H9 (cell line): ENCODE results near the gene UPK3A. TPM values are rescaled to one million over a fixed set of nuclear protein-coding genes. Genes with fewer than 3 reads are reported as not detected.

ENCODE experiments used
- DNase-seq: peaks from one replicate; pipeline ENCODE4 v3.0.0-alpha.2; 2017
- H2AFZ ChIP-seq: one replicate; pipeline ENCODE4 v1.6.1; 2013; ENCODE audit warnings: mild to moderate bottlenecking, low read length, control low read depth, moderate library complexity
- H2AK5ac ChIP-seq: 2 replicates; pipeline ENCODE4 v1.6.1; 2013; ENCODE audit warnings: low read length, control low read depth, mixed read lengths; ENCODE audit not compliant: insufficient read length
- H2BK120ac ChIP-seq: one replicate; pipeline ENCODE4 v1.6.1; 2013; ENCODE audit warnings: low read depth, mild to moderate bottlenecking, low read length, control low read depth, inconsistent platforms; ENCODE audit not compliant: poor library complexity, severe bottlenecking
- H2BK12ac ChIP-seq: 2 replicates; pipeline ENCODE4 v1.6.1; 2013; ENCODE audit warnings: low read length, control low read depth, mixed read lengths, low read depth; ENCODE audit not compliant: insufficient read length
- H2BK15ac ChIP-seq: 2 replicates; pipeline ENCODE4 v1.6.1; 2013; ENCODE audit warnings: low read depth, low read length, control low read depth
- H2BK20ac ChIP-seq: one replicate; pipeline ENCODE4 v1.6.1; 2013; ENCODE audit warnings: low read depth, mild to moderate bottlenecking, low read length, control low read depth, inconsistent platforms; ENCODE audit not compliant: poor library complexity, severe bottlenecking
- H2BK5ac ChIP-seq: 2 replicates; pipeline ENCODE4 v1.6.1; 2013; ENCODE audit warnings: low read length, control low read depth, mixed read lengths; ENCODE audit not compliant: insufficient read length
- H3K14ac ChIP-seq: 2 replicates; pipeline ENCODE4 v1.6.1; 2013; ENCODE audit warnings: low read length, control low read depth; ENCODE audit not compliant: insufficient read depth
- H3K18ac ChIP-seq: 2 replicates; pipeline ENCODE4 v1.6.1; 2013; ENCODE audit warnings: low read depth, mild to moderate bottlenecking, mixed read lengths, low read length, control low read depth; ENCODE audit not compliant: insufficient read length
- H3K23ac ChIP-seq: 2 replicates; pipeline ENCODE4 v1.6.1; 2013; ENCODE audit warnings: low read length, control low read depth, mixed read lengths, low read depth; ENCODE audit not compliant: insufficient read length
- H3K23me2 ChIP-seq: 2 replicates; pipeline ENCODE4 v1.6.1; 2013; ENCODE audit warnings: low read depth, mild to moderate bottlenecking, mixed read lengths, low read length, control low read depth; ENCODE audit not compliant: insufficient read length, poor library complexity, severe bottlenecking
- H3K27ac ChIP-seq: 2 replicates; pipeline ENCODE4 v1.5.1; 2013; ENCODE audit warnings: low read length, control low read depth, mixed read lengths, low read depth; ENCODE audit not compliant: insufficient read length
- H3K27me3 ChIP-seq: 2 replicates; pipeline ENCODE4 v1.6.1; 2013; ENCODE audit warnings: low read length, control low read depth, inconsistent platforms; ENCODE audit not compliant: insufficient read depth
- H3K4ac ChIP-seq: 2 replicates; pipeline ENCODE4 v1.6.1; 2013; ENCODE audit warnings: low read depth, mild to moderate bottlenecking, control low read depth, inconsistent platforms, low read length, moderate library complexity
- H3K4me1 ChIP-seq: 2 replicates; pipeline ENCODE4 v1.6.1; 2013; ENCODE audit warnings: low read length, control low read depth, inconsistent platforms; ENCODE audit not compliant: insufficient read depth
- H3K4me2 ChIP-seq: 2 replicates; pipeline ENCODE4 v1.6.1; 2013; ENCODE audit warnings: low read length, control low read depth, mixed read lengths; ENCODE audit not compliant: insufficient read length, insufficient read depth
- H3K56ac ChIP-seq: 2 replicates; pipeline ENCODE4 v1.6.1; 2013; ENCODE audit warnings: low read depth, mild to moderate bottlenecking, mixed read lengths, low read length, control low read depth; ENCODE audit not compliant: insufficient read length
- H3K79me1 ChIP-seq: 2 replicates; pipeline ENCODE4 v1.6.1; 2013; ENCODE audit warnings: low read depth, mild to moderate bottlenecking, moderate library complexity, low read length, control low read depth, inconsistent platforms; ENCODE audit not compliant: insufficient read depth, poor library complexity, severe bottlenecking
- H3K79me2 ChIP-seq: 2 replicates; pipeline ENCODE4 v1.6.1; 2013; ENCODE audit warnings: low read length, control low read depth, inconsistent platforms; ENCODE audit not compliant: insufficient read depth
- H3K9ac ChIP-seq: 2 replicates; pipeline ENCODE4 v1.6.1; 2013; ENCODE audit warnings: low read length, control low read depth, mixed read lengths; ENCODE audit not compliant: insufficient read length; ENCODE audit errors: extremely low read depth
- H3K9me3 ChIP-seq: one replicate; pipeline ENCODE4 v1.6.1; 2013; ENCODE audit warnings: low read depth, low read length, inconsistent platforms; ENCODE audit not compliant: control insufficient read depth
- H3T11ph ChIP-seq: one replicate; pipeline ENCODE4 v1.6.1; 2013; ENCODE audit warnings: mild to moderate bottlenecking, low read length, control low read depth, inconsistent platforms
- H4K20me1 ChIP-seq: one replicate; pipeline ENCODE4 v1.6.1; 2013; ENCODE audit not compliant: control insufficient read depth, insufficient read length, insufficient read depth
- H4K5ac ChIP-seq: 2 replicates; pipeline ENCODE4 v1.6.1; 2013; ENCODE audit warnings: low read depth, mild to moderate bottlenecking, mixed read lengths, low read length, control low read depth; ENCODE audit not compliant: insufficient read length
- H4K8ac ChIP-seq: replicated peaks from 2 replicates; pipeline ENCODE4 v1.6.1; 2013; ENCODE audit warnings: low read length, control low read depth, mixed read lengths, low read depth; ENCODE audit not compliant: insufficient read length
- H4K91ac ChIP-seq: 2 replicates; pipeline ENCODE4 v1.6.1; 2013; ENCODE audit warnings: low read depth, mild to moderate bottlenecking, moderate library complexity, mixed read lengths, low read length, control low read depth; ENCODE audit not compliant: insufficient read length
- H3K27ac Mint-ChIP-seq, 3 experiments: 2 replicates in 2 of 3; 3 replicates in 1 of 3; pipeline ENCODE4 v1.8.0; 2020 to 2021; ENCODE audit warnings: mixed read lengths in 3 of 3, mild to moderate bottlenecking in 1 of 3, moderate library complexity in 1 of 3
- H3K27me3 Mint-ChIP-seq: 2 replicates; pipeline ENCODE4 v1.8.0; 2021; ENCODE audit warnings: low read depth, mild to moderate bottlenecking, moderate library complexity, mixed read lengths
- H3K36me3 Mint-ChIP-seq, 3 experiments: 2 replicates in 2 of 3; 3 replicates in 1 of 3; pipeline ENCODE4 v1.8.0; 2020 to 2021; ENCODE audit warnings: low read depth in 3 of 3, mixed read lengths in 3 of 3; ENCODE audit not compliant: insufficient read depth in 1 of 3
- H3K4me1 Mint-ChIP-seq, 2 experiments: 2 replicates each; pipeline ENCODE4 v1.8.0; 2020; ENCODE audit warnings: mixed read lengths in 2 of 2
- H3K4me3 Mint-ChIP-seq, 2 experiments: 2 replicates in 1 of 2; 3 replicates in 1 of 2; pipeline ENCODE4 v1.8.0; 2020 to 2021; ENCODE audit warnings: mild to moderate bottlenecking in 2 of 2, mixed read lengths in 2 of 2, moderate library complexity in 1 of 2
- H3K9me3 Mint-ChIP-seq, 2 experiments: 2 replicates in 1 of 2; 3 replicates in 1 of 2; pipeline ENCODE4 v1.8.0; 2020; ENCODE audit warnings: mild to moderate bottlenecking in 2 of 2, mixed read lengths in 2 of 2, moderate library complexity in 1 of 2
- CTCF ChIP-seq: fragments of 200-600 bp; sonication (generic); conservative IDR thresholded peaks from 3 replicates; pipeline ENCODE4 v1.8.0; 2021; ENCODE audit warnings: antibody characterized with exemption, mild to moderate bottlenecking
- WGBS: extraction: QIAGEN DNeasy Blood & Tissue Kit; methylation state at CpG from one replicate; pipeline ENCODE4 v1.1.7; 2013; ENCODE audit warnings: missing lambda C conversion rate, low lambda C conversion rate, mixed read lengths; ENCODE audit not compliant: insufficient read length; ENCODE audit errors: extremely low coverage; 5-methylcytosine and 5-hydroxymethylcytosine counted together
- total RNA-seq: library from RNA; stranded (reverse); gene quantifications from 2 replicates; pipeline ENCODE4 v1.2.1, GENCODE V29; 2021

UPK3A gene
- total RNA-seq, 1 experiment from 2014 or later, result not detected

GRCh38 chr22:45321827-45322226 is 37.1 kb downstream of the UPK3A start:
- H3K9me3 ChIP-seq, result no peaks in the 10 kb centered on the region
- WGBS, result no CpG with 5 or more reads among the region's 12 CpGs
- no peak overlapping the region for H3K9ac ChIP-seq
- H4K8ac ChIP-seq, result no peak overlapping the region
- H3K4me3 Mint-ChIP-seq, result no peak overlapping the region
- H3K14ac ChIP-seq, result no peak overlapping the region
- no peaks in the 10 kb centered on the region for H3K27me3 Mint-ChIP-seq
- DNase-seq, result no peak
- H3K4me2 ChIP-seq, result no peak overlapping the region
- no peak overlapping the region for H4K5ac ChIP-seq
- H3K4me1 ChIP-seq, result no peaks in the 10 kb centered on the region; the same call in 1 of the 2 replicates
- H4K20me1 ChIP-seq, result no peaks in the 10 kb centered on the region
- H2BK12ac ChIP-seq, result no peak overlapping the region
- H3T11ph ChIP-seq, result no peak overlapping the region
- H2BK5ac ChIP-seq, result no peak overlapping the region
- H3K27me3 ChIP-seq, result no peaks in the 10 kb centered on the region
- peaks cover 5% of the 10 kb centered on the region for H3K79me1 ChIP-seq
- H3K27ac ChIP-seq, result no peak overlapping the region
- H2BK20ac ChIP-seq, result no peak overlapping the region
- no peak overlapping the region for H2AK5ac ChIP-seq
- no peak overlapping the region for H3K18ac ChIP-seq
- H3K56ac ChIP-seq, result no peak overlapping the region
- H3K36me3 Mint-ChIP-seq, result peaks cover 20 to 41% (median 35%) of the 10 kb centered on the region in 3 experiments; a peak in 6 of 7 replicates
- H3K4ac ChIP-seq, result no peak overlapping the region
- H3K9me3 Mint-ChIP-seq, result no peaks in the 10 kb centered on the region
- no peak overlapping the region for H2BK15ac ChIP-seq
- H2BK120ac ChIP-seq, result no peak overlapping the region
- no peak for TF ChIP-seq CTCF
- H3K23me2 ChIP-seq, result no peaks in the 10 kb centered on the region
- H3K23ac ChIP-seq, result no peak overlapping the region
- no peak overlapping the region for H3K27ac Mint-ChIP-seq
- no peaks in the 10 kb centered on the region for H3K79me2 ChIP-seq
- H2AFZ ChIP-seq, result no peak overlapping the region
- H4K91ac ChIP-seq, result no peak overlapping the region
- H3K4me1 Mint-ChIP-seq, result peaks cover 21 to 25% of the 10 kb centered on the region in 2 experiments
